HG03558 (cell line): ENCODE data around the gene DIP2C.
"Not testable (repeated sequence)": the region's sequence is repeated elsewhere in the genome, so short reads cannot be mapped to it uniquely, and the experiment has no call there.

Experiments
- ATAC-seq: cut with Tn5 transposase; IDR thresholded peaks from one replicate; pipeline ENCODE4 v1.9.1; 2021; ENCODE audit warnings: moderate number of reproducible peaks; ENCODE audit not compliant: unreplicated experiment; ENCODE audit errors: extremely low read depth

The DIP2C gene

DNA sequence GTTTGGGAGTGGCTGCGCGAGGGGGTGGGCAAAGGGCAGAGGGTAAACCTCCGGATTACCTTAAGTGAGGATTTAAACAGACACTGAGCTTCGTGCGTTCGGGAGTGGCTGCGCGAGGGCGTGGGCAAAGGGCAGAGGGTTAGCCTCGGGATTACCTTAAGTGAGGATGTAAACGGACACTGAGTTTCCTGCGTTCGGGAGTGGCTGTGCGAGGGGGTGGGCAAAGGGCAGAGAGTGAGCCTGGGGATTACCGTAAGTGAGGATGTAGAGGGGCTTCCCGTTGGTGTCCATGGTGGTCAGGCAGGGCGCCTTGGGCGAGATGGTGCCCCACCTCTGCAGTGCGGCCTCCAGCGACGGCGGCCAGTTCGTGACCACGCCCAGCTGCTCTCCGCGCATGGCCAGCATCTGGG lies 275.8 kb downstream of the DIP2C start:
- no peak for ATAC-seq

DNA sequence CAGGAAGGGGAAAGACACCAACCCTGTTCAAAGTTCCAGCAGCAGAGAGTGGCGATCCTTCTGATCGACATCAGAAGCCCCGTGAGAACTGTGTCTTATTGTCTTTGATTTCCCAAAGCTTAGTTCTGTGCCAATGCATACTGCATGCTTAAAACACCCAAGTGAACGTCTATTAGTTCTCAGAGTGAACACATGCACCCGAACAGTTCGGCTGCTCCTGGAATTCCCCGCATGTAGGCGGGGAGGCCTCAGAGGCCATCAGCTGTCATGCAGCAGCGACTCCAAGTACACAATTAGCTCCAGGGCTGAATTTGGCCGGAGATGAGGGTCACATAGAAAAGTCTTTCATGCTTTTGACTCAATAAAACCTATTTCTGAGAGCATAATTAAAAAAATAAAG lies 277.4 kb downstream of the DIP2C start:
- ATAC-seq = no peak

DNA sequence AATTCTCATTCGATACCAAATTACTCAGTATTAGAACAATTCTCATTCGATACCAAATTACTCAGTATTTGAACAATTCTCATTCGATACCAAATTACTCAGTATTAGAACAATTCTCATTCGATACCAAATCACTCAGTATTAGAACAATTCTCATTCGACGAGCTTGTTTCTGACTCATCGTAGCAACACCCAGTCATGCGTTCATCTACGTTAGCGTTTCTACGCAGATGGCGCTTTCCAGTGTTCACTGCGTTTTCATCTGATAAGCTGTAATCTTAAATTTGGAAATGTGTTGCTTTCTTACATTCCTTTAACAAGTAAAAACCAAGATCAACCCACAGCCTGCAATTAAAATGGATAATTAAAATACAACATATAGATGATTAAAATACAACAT lies 277.9 kb downstream of the DIP2C start:
- ATAC-seq = no peak

DNA sequence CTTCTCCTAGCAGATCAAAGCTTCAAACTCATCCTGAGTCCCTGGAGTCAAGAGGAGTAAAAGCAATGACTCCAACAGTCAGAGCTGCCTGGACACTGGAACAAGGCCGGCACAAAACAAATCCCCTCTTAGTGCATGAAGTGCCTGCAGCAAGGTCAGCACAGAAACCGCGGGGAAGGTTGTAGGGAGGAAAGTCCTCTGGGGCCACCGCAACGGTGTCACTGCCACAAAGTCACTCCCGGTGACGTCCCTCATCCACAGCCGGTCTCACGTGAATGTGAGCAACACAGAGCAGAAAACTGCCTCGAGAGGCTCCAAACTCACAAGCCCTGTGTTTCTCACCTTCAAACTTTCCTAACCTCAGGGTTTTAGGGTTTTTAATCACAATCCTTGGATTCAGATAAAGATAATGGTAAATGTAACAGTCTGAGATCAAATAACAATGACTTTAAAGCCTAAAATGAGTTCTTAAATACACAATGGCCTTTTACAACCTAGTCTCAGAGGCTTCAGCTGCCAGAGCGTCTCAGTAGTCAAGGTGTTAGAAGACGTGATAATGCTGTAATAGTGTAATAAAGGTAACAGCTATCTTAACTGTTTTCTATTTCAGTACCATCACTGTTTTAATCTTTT lies 279.9 kb downstream of the DIP2C start:
- no peak for ATAC-seq

DNA sequence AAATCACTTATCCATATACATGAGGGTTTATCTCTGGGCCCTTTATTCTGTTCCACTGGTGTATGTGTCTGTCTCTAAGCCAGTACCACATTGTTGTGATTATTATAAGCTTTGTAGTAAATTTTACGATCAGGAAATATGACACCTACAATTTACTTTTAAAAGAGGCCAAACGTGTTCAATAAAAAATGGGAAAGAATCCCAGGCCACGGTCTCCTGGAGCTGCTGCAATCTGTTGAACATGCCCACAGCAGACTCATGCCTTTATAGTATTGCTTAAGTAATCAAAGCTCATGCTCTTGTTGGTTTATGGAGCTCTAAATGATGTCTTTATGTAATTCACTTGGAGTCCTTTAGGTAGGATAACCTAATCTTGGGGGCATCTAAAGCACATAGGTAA lies 281.2 kb downstream of the DIP2C start:
- no peak for ATAC-seq

DNA sequence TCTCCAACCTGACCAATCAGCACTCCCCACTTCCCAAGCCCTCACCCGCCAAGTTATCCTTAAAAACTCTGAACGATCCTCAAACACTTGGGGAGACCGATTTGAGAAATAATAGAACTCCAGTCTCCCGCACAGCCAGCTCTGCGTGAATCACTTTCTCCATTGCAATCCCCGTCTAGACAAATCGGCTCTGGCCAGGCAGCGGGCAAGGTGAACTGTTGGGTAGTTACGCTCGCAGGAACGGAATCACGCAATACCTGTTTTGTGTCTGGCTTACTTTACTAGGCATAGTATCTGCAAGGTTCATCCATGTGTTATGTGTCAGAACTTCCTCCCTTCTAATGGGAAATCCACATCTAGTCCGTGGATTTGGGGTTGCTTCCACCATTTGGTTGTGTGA lies 282.5 kb downstream of the DIP2C start:
- no peak for ATAC-seq

DNA sequence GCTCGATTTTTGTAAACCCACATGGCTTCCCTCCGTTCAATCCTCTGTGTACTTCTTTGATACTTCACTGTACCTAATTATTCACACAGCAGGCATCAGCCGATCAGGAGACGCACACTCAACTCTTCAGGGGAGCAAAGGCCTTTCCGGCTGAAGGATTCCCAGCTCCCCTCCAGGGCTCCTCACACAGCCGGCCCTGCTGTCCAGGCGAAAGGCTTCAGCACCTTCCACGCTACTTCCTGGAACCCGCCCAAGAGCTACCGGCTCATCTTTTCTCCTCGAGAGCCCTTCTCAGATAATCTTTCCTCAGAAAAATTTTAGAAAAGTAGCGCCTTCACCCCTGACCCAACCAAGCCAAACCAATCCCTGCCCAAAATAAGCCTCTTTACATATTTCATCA lies 283.8 kb downstream of the DIP2C start:
- no peak for ATAC-seq

DNA sequence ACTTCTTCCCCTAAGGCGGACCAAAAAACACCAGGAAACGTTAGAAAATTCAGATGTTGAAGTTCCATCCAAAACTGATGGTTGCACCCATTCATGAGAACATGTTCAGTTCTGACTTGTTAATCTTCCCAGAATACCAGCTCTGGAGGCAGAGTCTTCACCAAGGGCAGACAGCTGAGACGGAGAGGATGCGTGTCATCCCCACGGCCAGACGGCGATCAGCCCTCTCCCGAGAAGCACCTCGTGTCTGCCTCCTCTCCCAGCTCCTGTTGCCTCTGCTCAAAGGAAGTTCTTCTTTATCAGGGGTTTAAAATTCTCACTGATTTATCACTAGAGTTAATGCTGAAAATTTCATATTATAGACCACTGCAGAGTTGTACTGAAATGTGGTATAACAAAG lies 284.5 kb downstream of the DIP2C start:
- ATAC-seq = no peak

DNA sequence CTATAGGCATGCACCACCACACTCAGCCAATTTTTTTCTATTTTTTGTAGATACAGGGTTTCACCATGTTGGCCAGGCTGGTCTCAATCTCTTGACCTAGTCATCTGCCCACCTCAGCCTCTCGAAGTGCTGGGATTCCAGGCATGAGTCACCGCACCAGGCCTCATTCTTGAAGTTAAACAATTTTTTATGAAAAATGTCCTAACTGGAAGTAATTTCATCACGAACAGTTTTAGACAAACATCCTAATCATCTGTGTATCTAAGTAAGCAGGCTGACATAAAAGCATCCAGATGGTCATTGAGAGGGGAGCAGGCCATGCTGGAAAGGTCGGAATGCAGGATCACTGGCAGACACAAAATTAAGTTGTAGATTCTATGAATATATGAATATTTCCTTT lies 285.1 kb downstream of the DIP2C start:
- ATAC-seq = no peak

DNA sequence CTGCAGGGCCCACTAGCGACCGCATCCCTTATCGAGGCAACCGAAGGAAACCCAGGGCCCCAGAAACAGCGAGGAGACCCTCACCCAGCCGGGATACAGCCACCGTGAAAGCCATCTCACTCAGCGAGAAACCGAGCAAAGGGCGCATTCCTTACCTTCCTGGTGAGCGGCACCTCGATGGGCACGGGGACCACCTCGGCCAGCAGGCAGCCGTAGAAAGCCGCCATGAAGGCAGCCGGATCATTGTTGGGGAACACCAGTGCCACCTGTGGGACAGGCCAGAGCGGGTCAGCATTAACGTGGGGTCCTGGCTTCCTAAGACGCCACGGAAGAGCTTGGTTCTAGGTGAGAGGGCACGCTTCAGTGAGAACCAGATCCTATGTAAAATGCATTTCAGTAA lies 290.5 kb downstream of the DIP2C start:
- no peak for ATAC-seq

DNA sequence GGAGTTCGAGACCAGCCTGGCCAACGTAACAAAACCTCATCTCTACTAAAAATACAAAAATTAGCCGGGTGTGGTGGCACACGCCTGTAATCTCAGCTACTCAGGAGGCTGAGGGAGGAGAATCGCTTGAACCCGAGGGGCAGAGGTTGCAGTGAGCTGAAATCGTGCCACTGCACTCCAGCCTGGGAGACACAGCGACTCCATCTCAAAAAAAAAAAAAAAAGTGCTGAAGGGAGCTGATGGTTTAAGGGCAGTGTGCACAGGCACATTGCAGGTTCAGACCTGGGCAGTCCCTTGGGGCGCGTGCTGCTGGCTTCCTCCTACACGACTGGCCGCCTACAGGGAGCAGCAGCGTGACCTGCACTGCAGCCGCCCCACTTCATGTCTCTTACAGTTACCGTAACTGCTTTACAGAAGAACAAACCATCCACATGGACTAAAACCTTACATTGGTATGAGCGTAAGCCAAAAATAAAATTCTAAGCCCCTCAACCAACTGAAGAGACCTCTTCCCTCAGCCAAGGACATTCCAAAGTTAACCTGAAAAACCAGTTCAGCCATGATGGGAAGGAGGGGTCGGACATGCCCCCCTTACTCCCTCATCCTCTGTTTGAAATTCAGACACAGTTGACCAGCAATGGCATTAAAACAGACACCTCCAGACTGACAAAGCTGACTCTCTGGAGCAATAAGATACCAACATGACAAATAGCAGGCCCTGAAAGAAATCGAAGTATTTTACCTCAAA lies 292.0 kb downstream of the DIP2C start:
- no peak for ATAC-seq

DNA sequence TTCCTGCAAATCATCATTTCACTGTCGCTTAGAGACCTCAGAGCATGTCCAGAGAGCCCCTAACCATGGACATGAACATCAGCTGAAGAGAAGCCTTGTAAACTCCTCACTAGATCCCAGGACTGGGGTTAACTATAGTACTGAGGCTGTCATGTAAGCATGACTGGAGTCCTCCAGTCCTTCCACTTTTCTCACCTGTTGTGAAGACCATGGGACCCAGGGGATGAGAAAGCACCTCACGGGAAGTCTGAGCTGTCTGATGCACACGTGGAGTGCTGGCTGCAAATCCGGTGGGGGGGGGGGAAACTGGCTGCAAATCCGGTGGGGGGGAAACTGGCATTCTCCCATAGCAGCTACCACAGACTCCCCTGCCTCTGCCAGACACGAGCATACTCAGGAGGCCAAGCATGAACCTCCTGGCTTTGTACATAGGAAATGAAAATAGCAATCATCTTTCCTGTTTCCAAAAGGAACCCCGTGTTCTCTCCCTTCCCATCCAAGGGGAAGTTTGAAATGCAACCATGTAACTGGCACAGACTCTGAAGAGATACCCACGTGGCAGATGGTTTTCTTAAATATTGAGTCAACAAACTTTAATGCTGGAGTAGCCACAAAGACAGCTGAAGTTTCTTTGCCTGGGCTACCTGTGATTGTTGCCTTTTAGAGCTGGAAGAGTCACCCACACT lies 292.8 kb downstream of the DIP2C start:
- ATAC-seq = no peak

DNA sequence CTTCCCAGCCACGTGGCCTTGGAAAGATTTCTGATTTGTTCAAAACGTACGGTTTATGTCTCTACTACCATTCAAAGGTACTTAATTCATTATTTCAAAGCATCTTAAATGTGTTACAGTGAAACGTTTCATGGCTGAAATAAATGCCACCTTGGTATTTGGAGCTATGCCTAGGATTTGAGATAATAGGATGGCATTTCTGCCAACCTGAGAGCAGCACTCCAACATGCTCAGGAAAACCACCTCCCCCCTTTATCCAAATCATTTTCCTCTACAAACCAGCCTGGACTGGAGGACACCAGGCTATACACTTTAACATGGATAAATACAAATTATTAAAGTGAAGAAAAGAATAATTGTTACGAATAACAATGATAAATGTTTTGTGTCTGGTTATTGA lies 293.4 kb downstream of the DIP2C start:
- no peak for ATAC-seq

DNA sequence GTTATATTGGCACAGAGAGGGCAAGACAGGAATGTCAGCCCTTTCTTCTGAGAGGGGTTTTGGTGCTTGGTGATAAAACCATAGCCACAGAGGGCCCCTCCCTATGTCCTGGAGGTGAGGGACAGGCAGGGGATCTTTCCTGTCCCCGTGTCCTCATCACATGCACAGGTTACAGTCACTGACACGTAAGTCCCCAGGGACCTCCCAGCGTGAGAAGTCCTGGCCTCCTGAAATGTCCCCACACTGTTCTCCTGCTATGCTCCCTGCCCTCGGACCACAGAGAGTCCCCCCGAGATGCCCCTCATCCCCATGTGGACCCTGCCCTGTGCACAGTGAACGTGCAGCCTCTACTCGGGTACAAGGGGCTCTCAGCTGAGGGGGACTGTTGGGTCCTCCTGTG lies 293.8 kb downstream of the DIP2C start:
- ATAC-seq = no peak

DNA sequence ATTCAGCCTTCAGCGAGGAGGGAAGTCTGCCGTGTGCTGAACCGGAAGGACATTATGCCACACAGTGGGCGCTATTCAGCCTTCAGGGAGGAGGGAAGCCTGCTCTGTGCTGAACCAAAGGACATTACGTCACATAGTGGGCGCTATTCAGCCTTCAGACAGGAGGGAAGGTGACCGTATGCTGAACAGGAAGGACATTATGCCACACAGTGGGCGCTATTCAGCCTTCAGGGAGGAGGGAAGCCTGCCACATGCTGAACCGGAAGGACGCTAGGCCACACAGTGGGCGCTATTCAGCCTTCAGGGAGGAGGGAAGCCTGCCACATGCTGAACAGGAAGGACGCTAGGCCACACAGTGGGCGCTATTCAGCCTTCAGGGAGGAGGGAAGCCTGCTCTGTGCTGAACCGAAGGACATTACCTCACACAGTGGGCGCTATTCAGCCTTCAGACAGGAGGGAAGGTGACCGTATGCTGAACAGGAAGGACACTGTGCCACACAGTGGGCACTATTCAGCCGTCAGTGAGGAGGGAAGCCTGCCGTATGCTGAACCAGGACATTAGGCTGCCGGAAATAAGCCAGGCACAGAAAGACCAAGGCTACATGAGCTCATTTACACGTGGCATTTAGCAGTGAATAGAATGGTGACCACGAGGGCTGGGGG lies 294.9 kb downstream of the DIP2C start:
- not testable (repeated sequence) for ATAC-seq

DNA sequence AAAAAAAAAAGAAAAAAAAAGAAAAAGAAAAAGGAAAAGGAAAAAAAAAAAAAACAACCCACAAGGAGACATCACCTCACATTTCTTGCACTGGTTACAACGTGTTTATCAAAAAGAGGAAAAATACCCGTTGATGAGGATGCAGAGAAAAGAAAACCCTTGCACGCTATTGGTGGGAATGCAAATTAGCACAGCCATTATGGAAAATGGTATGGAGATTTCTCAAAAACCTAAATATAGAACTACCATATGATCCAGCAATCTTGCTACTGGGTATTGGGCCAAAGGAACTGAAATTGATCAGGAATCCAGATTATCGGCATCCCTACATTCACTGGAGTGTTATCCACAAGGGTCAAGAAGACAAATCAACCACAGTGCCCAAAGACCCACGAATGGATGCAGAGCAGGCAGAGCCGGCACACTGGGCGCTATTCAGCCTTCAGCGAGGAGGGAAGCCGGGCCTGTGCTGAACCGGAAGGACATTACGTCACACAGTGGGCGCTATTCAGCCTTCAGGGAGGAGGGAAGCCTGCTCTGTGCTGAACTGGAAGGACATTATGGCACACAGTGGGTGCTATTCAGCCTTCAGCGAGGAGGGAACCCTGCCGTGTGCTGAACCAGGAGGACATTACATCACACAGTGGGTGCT lies 295.6 kb downstream of the DIP2C start:
- no peak for ATAC-seq

DNA sequence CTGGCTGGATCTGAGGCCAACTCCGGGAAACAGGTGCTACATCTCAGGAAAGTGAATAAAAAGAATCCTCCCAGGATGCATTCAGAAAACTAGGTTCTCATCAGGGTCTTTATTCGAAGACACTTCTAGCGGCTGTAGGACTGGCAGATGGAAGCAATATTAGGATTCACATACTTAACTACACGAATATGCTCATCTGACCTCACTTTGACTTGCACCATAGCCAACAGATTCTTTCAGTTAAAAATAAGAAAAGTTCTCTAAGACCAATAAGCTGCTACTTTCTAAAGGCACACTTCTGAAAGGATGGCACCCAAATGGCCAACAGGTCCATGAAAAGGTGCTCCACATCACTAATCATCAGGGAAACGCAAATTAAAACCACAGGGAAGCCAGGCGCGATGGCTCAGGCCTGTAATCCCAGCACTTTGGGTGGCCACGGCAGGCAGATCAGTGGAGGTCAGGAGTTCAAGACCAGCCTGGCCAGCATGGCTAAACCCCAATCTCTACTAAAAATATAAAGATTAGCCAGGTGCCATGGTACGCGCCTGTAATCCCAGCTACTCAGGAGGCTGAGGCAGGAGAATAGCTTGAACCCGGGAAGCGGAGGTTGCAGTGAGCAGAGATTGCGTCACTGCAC lies 296.2 kb downstream of the DIP2C start:
- no peak for ATAC-seq

DNA sequence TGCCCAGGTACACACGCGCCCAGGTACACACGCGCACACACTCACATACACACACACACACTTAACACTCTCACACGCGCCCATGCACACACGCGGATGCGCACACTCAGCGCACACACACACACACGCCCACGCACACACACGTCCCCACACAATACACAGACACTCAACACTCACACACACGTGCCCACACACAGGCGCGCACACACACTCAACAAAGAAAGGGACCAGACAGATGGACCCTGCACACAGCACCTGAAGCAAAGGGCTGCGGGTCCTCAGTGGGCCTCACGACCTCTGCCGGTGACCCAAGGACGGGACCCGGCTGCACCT lies 296.8 kb downstream of the DIP2C start:
- no peak for ATAC-seq

DNA sequence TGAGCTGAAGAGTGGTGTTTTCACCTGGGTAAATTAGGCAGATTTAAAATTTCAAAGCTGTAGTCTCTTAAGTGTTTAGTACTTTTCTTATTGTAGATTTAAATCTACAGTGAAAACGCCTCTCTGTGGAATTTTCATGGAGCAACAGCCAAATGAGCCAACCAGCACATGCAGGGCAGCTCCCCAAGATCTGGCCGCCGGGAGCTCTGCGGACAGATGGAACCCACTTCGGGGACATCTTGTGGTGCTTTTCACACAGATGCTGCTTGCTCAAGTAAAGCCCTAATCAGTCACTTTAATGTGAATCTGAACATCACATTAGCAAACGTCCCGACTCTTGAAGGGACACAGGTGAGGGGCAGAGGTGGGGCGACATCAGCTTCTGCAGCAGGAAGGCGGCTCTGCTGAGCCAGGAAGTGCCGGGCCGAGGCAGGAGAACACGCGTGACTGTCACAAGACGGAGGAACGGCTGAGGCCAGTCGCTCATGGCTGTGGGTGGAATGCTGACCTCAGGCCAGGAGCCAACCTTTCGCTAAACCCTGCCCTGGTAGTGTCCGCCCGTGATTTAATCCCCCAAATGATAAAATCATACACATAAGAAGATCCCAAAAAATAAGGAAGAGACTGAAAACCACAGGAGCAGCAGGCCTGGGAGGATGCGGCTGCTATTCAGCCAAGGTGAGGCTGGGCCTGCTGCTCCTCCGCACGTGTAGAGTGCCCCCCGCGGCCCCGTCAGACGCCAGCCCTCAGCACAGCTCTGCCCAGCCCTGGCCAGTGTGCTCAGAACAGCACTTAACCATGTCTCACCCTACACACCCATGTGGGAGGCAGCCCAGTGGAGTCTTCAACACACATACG lies 297.4 kb downstream of the DIP2C start:
- no peak for ATAC-seq
